ENCODE data around the gene KDELR3.
A peak's percentile ranks its signal among the peaks of the same experiment; 100 is the strongest.

KDELR3 gene

GRCh38 chr22:38429499-38430068 lies 38.3 kb upstream of the KDELR3 start:
- Mint-ChIP-seq H3K4me3 (no peak overlapping the region), H3K27me3 (no peaks in the 10 kb centered on the region), H3K4me1 (no peaks in the 10 kb centered on the region), H3K36me3 (ENCODE audit: insufficient read depth) (no peaks in the 10 kb centered on the region), H3K27ac (ENCODE audit: low read depth) (no peak overlapping the region), H3K9me3 (no peaks in the 10 kb centered on the region)
- ATAC-seq (replicated peaks; ENCODE audit: extremely low read depth, poor library complexity, severe bottlenecking) (no peak), DNase-seq (ENCODE audit: low spot score in 2 of 2) (no peak)

- H3K4me1 Mint-ChIP-seq = no peaks in the 10 kb centered on the region
- H3K9me3 Mint-ChIP-seq = no peaks in the 10 kb centered on the region
- H3K27me3 Mint-ChIP-seq = no peaks in the 10 kb centered on the region
- DNase-seq (ENCODE audit: low spot score in 2 of 2) (no peak), ATAC-seq (replicated peaks; ENCODE audit: extremely low read depth, poor library complexity, severe bottlenecking) (no peak)
- H3K27ac Mint-ChIP-seq (ENCODE audit: low read depth) = no peak overlapping the region
- no peaks in the 10 kb centered on the region for H3K36me3 Mint-ChIP-seq (ENCODE audit: insufficient read depth)
- no peak overlapping the region for H3K4me3 Mint-ChIP-seq
These were observed 36.5 kb upstream of the KDELR3 start for GRCh38 chr22:38431266-38432010.

GRCh38 chr22:38432264-38432663 lies 35.6 kb upstream of the KDELR3 start:
- Mint-ChIP-seq H3K36me3 (ENCODE audit: insufficient read depth) (no peaks in the 10 kb centered on the region), H3K4me1 (no peaks in the 10 kb centered on the region), H3K27ac (ENCODE audit: low read depth) (no peak overlapping the region), H3K9me3 (no peaks in the 10 kb centered on the region), H3K4me3 (no peak overlapping the region), H3K27me3 (no peaks in the 10 kb centered on the region)
- DNase-seq (ENCODE audit: low spot score in 2 of 2) (no peak), ATAC-seq (replicated peaks; ENCODE audit: extremely low read depth, poor library complexity, severe bottlenecking) (no peak)

GRCh38 chr22:38433871-38434270 lies 34.0 kb upstream of the KDELR3 start:
- peaks cover 5% of the 10 kb centered on the region for H3K27me3 Mint-ChIP-seq
- DNase-seq (ENCODE audit: low spot score in 2 of 2) (no peak), ATAC-seq (replicated peaks; ENCODE audit: extremely low read depth, poor library complexity, severe bottlenecking) (no peak)
- H3K27ac Mint-ChIP-seq (ENCODE audit: low read depth) = no peak overlapping the region
- H3K9me3 Mint-ChIP-seq = no peaks in the 10 kb centered on the region
- H3K4me1 Mint-ChIP-seq = no peaks in the 10 kb centered on the region
- no peak overlapping the region for H3K4me3 Mint-ChIP-seq
- peaks cover 1% of the 10 kb centered on the region for H3K36me3 Mint-ChIP-seq (ENCODE audit: insufficient read depth)

- H3K4me3 Mint-ChIP-seq = no peak overlapping the region
- H3K27ac Mint-ChIP-seq (ENCODE audit: low read depth) = no peak overlapping the region
- H3K27me3 Mint-ChIP-seq = peaks cover 7% of the 10 kb centered on the region
- no peaks in the 10 kb centered on the region for H3K4me1 Mint-ChIP-seq
- DNase-seq (ENCODE audit: low spot score in 2 of 2) (no peak), ATAC-seq (replicated peaks; ENCODE audit: extremely low read depth, poor library complexity, severe bottlenecking) (no peak)
- peaks cover 1% of the 10 kb centered on the region for H3K36me3 Mint-ChIP-seq (ENCODE audit: insufficient read depth)
- no peaks in the 10 kb centered on the region for H3K9me3 Mint-ChIP-seq
These were observed 32.9 kb upstream of the KDELR3 start for GRCh38 chr22:38435010-38435409.

- DNase-seq (ENCODE audit: low spot score in 2 of 2) = no peak
- Mint-ChIP-seq H3K27me3 (peaks cover 14% of the 10 kb centered on the region), H3K27ac (ENCODE audit: low read depth) (no peak overlapping the region), H3K9me3 (no peaks in the 10 kb centered on the region), H3K4me3 (no peak overlapping the region), H3K4me1 (no peaks in the 10 kb centered on the region), H3K36me3 (ENCODE audit: insufficient read depth) (peaks cover 1% of the 10 kb centered on the region)
- no peak for ATAC-seq (replicated peaks; ENCODE audit: extremely low read depth, poor library complexity, severe bottlenecking)
These were observed 31.9 kb upstream of the KDELR3 start for GRCh38 chr22:38435965-38436364.

GRCh38 chr22:38436629-38437395 lies 31.1 kb upstream of the KDELR3 start:
- Mint-ChIP-seq H3K9me3 (no peaks in the 10 kb centered on the region), H3K36me3 (ENCODE audit: insufficient read depth) (peaks cover 1% of the 10 kb centered on the region), H3K27me3 (peaks cover 17% of the 10 kb centered on the region), H3K27ac (ENCODE audit: low read depth) (no peak overlapping the region), H3K4me1 (no peaks in the 10 kb centered on the region), H3K4me3 (no peak overlapping the region)
- DNase-seq (ENCODE audit: low spot score in 2 of 2) (no peak), ATAC-seq (replicated peaks; ENCODE audit: extremely low read depth, poor library complexity, severe bottlenecking) (no peak)

- ATAC-seq (replicated peaks; ENCODE audit: extremely low read depth, poor library complexity, severe bottlenecking) (no peak), DNase-seq (ENCODE audit: low spot score in 2 of 2) (no peak)
- H3K9me3 Mint-ChIP-seq = no peaks in the 10 kb centered on the region
- no peaks in the 10 kb centered on the region for H3K4me1 Mint-ChIP-seq
- peaks cover 1% of the 10 kb centered on the region for H3K36me3 Mint-ChIP-seq (ENCODE audit: insufficient read depth)
- no peak overlapping the region for H3K4me3 Mint-ChIP-seq
- no peak overlapping the region for H3K27ac Mint-ChIP-seq (ENCODE audit: low read depth)
- peaks cover 17% of the 10 kb centered on the region for H3K27me3 Mint-ChIP-seq
These were observed 30.5 kb upstream of the KDELR3 start for GRCh38 chr22:38437416-38437815.

- no peaks in the 10 kb centered on the region for H3K4me1 Mint-ChIP-seq
- H3K36me3 Mint-ChIP-seq (ENCODE audit: insufficient read depth) = peaks cover 3% of the 10 kb centered on the region
- H3K27ac Mint-ChIP-seq (ENCODE audit: low read depth) = no peak overlapping the region
- DNase-seq (ENCODE audit: low spot score in 2 of 2) = no peak
- H3K27me3 Mint-ChIP-seq = peaks cover 43% of the 10 kb centered on the region
- no peak for ATAC-seq (replicated peaks; ENCODE audit: extremely low read depth, poor library complexity, severe bottlenecking)
- H3K4me3 Mint-ChIP-seq = no peak overlapping the region
- no peaks in the 10 kb centered on the region for H3K9me3 Mint-ChIP-seq
These were observed 27.0 kb upstream of the KDELR3 start for GRCh38 chr22:38440747-38441350.

GRCh38 chr22:38441620-38442287 lies 26.1 kb upstream of the KDELR3 start:
- ATAC-seq (replicated peaks; ENCODE audit: extremely low read depth, poor library complexity, severe bottlenecking) (no peak), DNase-seq (ENCODE audit: low spot score in 2 of 2) (no peak)
- Mint-ChIP-seq H3K27ac (ENCODE audit: low read depth) (peak overlapping the region; percentile 18), H3K4me1 (no peaks in the 10 kb centered on the region), H3K4me3 (no peak overlapping the region), H3K27me3 (peaks cover 51% of the 10 kb centered on the region), H3K9me3 (no peaks in the 10 kb centered on the region), H3K36me3 (ENCODE audit: insufficient read depth) (peaks cover 3% of the 10 kb centered on the region)

- DNase-seq (ENCODE audit: low spot score in 2 of 2) (no peak), ATAC-seq (replicated peaks; ENCODE audit: extremely low read depth, poor library complexity, severe bottlenecking) (no peak)
- peaks cover 3% of the 10 kb centered on the region for H3K36me3 Mint-ChIP-seq (ENCODE audit: insufficient read depth)
- no peaks in the 10 kb centered on the region for H3K4me1 Mint-ChIP-seq
- no peak overlapping the region for H3K27ac Mint-ChIP-seq (ENCODE audit: low read depth)
- no peak overlapping the region for H3K4me3 Mint-ChIP-seq
- no peaks in the 10 kb centered on the region for H3K9me3 Mint-ChIP-seq
- H3K27me3 Mint-ChIP-seq = peaks cover 51% of the 10 kb centered on the region
These were observed 24.8 kb upstream of the KDELR3 start for GRCh38 chr22:38442967-38443627.
